GM12878 (cell line): ENCODE measurements around the gene ZSCAN23. TPM values are rescaled to one million over a fixed set of nuclear protein-coding genes. Genes with fewer than 3 reads are reported as not detected.

ENCODE experiments used
- ATAC-seq: fragments of 200-7000 bp; cut with Tn5 transposase; 3 replicates; pipeline ENCODE4 v1.9.1; 2020; ENCODE audit warnings: mild to moderate bottlenecking, moderate library complexity
- BruUV-seq: library from RNA; stranded (reverse); fragments of 400-500 nt; replicated peaks from 2 replicates; lab custom pipeline; 2021; lab: Mats Ljungman, UMichigan
- CTCF ChIA-PET: fragments of 300-600 bp; sonication (Branson Sonifier 250); formaldehyde crosslinking; extraction: SDS; loops from one replicate; lab custom pipeline; 2021; ENCODE audit warnings: inconsistent platforms; lab: Yijun Ruan, JAX
- POLR2A ChIA-PET: fragments of 350-600 bp; formaldehyde crosslinking; extraction: SDS; loops from one replicate; lab custom pipeline; 2021; ENCODE audit warnings: inconsistent platforms; lab: Charles Lee
- RAD21 ChIA-PET: fragments of 300-600 bp; sonication (Branson Sonifier 250); formaldehyde crosslinking; loops from one replicate; lab custom pipeline; 2023; ENCODE audit warnings: antibody characterized with exemption; ENCODE audit not compliant: unreplicated experiment; lab: Charles Lee
- SMC1A ChIA-PET: fragments of 300-600 bp; sonication (Branson Sonifier 250); formaldehyde crosslinking; loops from one replicate; lab custom pipeline; 2023; ENCODE audit not compliant: unreplicated experiment, uncharacterized antibody; lab: Charles Lee
- DNase-seq: peaks from one replicate; pipeline ENCODE4 v3.0.0-alpha.2; 2011; ENCODE audit warnings: low read depth, low spot score
- FAIRE-seq: peaks from 3 replicates; lab custom pipeline; 2011; peaks lifted over from hg19 to GRCh38; lab: Jason Lieb, UNC
- H2AFZ ChIP-seq: 2 replicates; pipeline ENCODE4 v1.6.0; 2011; ENCODE audit warnings: low read depth, low read length, control low read depth; ENCODE audit not compliant: control insufficient read depth
- H3K27ac ChIP-seq: 2 replicates; pipeline ENCODE4 v1.5.1; 2011; ENCODE audit warnings: control low read depth; ENCODE audit not compliant: control insufficient read depth, insufficient read depth
- H3K27me3 ChIP-seq, 2 experiments: replicated peaks in 1 of 2; 2 replicates each; pipeline versions ENCODE4 v1.6.0 to v1.6.1; 2011; ENCODE audit warnings: low read length in 1 of 2; ENCODE audit not compliant: control insufficient read depth in 2 of 2, insufficient read depth in 2 of 2
- H3K36me3 ChIP-seq, 2 experiments: 2 replicates each; pipeline ENCODE4 v1.5.1; 2011; ENCODE audit warnings: low read length in 1 of 2; ENCODE audit not compliant: control insufficient read depth in 2 of 2, insufficient read depth in 2 of 2
- H3K4me1 ChIP-seq: 2 replicates; pipeline ENCODE4 v1.6.1; 2011; ENCODE audit warnings: mild to moderate bottlenecking, low read length, moderate library complexity, mixed read lengths; ENCODE audit not compliant: control insufficient read depth, insufficient read depth
- H3K4me2 ChIP-seq: 2 replicates; pipeline ENCODE4 v1.6.0; 2011; ENCODE audit warnings: control low read depth; ENCODE audit not compliant: control insufficient read depth, insufficient read depth
- H3K4me3 ChIP-seq: fragments of 200-600 bp; sonication (generic); 2 replicates; pipeline ENCODE4 v1.5.1; 2016
- H3K79me2 ChIP-seq: 2 replicates; pipeline ENCODE4 v1.6.0; 2011; ENCODE audit warnings: low read length; ENCODE audit not compliant: control insufficient read depth, insufficient read depth
- H3K9ac ChIP-seq: 2 replicates; pipeline ENCODE4 v1.8.0; 2011; ENCODE audit warnings: low read length, control low read depth, mixed read lengths; ENCODE audit not compliant: control insufficient read depth, insufficient read depth
- H3K9me3 ChIP-seq: replicated peaks from 3 replicates; pipeline ENCODE4 v1.5.1; 2011; ENCODE audit warnings: mild to moderate bottlenecking, low read length; ENCODE audit not compliant: control insufficient read depth, insufficient read depth
- H4K20me1 ChIP-seq: 2 replicates; pipeline ENCODE4 v1.6.0; 2011; ENCODE audit not compliant: control insufficient read depth, insufficient read depth
- NFYA ChIP-seq: IDR thresholded peaks from 2 replicates; pipeline ENCODE4 v1.6.1; 2011; ENCODE audit warnings: low read depth, mild to moderate bottlenecking, low read length, improper control_type of control experiment, borderline replicate concordance
- PAX8 ChIP-seq: fragments of 450-650 bp; IDR thresholded peaks from 2 replicates; pipeline ENCODE4 v1.6.1; 2017; ENCODE audit warnings: mild to moderate bottlenecking, moderate library complexity
- WGBS: methylation state at CpG from one replicate; pipeline ENCODE4 v1.1.6; 2016; ENCODE audit warnings: low lambda C conversion rate; ENCODE audit not compliant: insufficient replicate concordance, insufficient coverage; ENCODE audit errors: missing lambda C conversion rate; 5-methylcytosine and 5-hydroxymethylcytosine counted together
- in situ Hi-C: fragments of 300-500 bp; cut with MboI; formaldehyde crosslinking; loops from 9 replicates; pipeline ENCODE4 v1.14.3; 2018; ENCODE audit warnings: mixed read lengths
- intact Hi-C: fragments of 100-400 bp; cut with micrococcal nuclease; formaldehyde crosslinking; loops from one replicate; pipeline ENCODE4 v1.14.2; 2022; ENCODE audit not compliant: unreplicated experiment
- polyA plus RNA-seq, 11 experiments: library from polyadenylated mRNA; depleted of rRNA in 4 of 11; unstranded in 6 of 11; stranded (reverse) in 5 of 11; fragments of >200 nt; fragmentation: Nextera tagmentation in 4 of 11; fragmentation: Illumina TruSeq in 1 of 11; extraction: Ambion mirVana in 4 of 11; extraction: Trizol in 1 of 11; gene quantifications; 1 replicate in 1 of 11; 2 replicates in 10 of 11; pipeline versions ENCODE4 v1.2.1 to v1.2.3, GENCODE V29; 2011 to 2016; ENCODE audit warnings: inconsistent platforms in 2 of 11, missing spikeins in 2 of 11, low read depth in 1 of 11
- total RNA-seq, 4 experiments: library from RNA; depleted of rRNA in 3 of 4; stranded (reverse); fragments of >200 nt in 3 of 4; fragmentation: Illumina TruSeq in 1 of 4; extraction: Trizol in 1 of 4; gene quantifications; 2 replicates each; pipeline versions ENCODE4 v1.2.1 to v1.2.3, GENCODE V29; 2013 to 2021
- TF ChIP-seq, protein P1 (sequence below): fragments of 150-350 bp; IDR thresholded peaks from 2 replicates; pipeline ENCODE4 v1.6.1; 2014; ENCODE audit warnings: mild to moderate bottlenecking, low read depth, low read length
- TF ChIP-seq, protein P2 (sequence below): fragments of 450-650 bp; IDR thresholded peaks from 2 replicates; pipeline ENCODE4 v1.6.1; 2017; ENCODE audit warnings: mild to moderate bottlenecking
- TF ChIP-seq, protein P3 (sequence below): fragments of 450-650 bp; IDR thresholded peaks from 2 replicates; pipeline ENCODE4 v1.6.1; 2017; ENCODE audit warnings: mild to moderate bottlenecking, low read depth, inconsistent platforms; ENCODE audit not compliant: poor library complexity, severe bottlenecking

ZSCAN23 gene
- total and polyA plus RNA-seq, 10 of the 15 experiments (the other 5 are each of a cell fraction or from before 2014, with no cell fraction given) = 0.04 to 2.3 (median 0.84) TPM

DNA sequence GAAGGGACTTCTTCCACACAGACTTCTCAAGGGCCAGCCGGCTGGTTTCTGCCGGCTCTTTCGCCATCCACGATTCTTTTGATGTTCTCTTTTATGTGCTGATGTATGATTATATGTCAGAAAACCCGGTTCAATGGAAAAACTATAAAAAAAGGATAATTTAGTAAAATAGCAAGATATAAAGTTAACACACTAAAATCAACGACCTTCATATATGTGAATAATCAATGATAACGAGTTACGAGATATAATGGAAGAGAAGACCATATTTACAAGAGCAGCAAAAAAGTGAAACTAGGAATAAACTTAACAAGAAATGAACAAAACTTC lies 43.2 kb downstream of the ZSCAN23 start:
- Histone ChIP-seq H3K9me3 (no peaks in the 10 kb centered on the region), H3K36me3 (peaks cover 0 to 3% of the 10 kb centered on the region in 2 experiments; a peak in 1 of 4 replicates), H3K27ac (peak overlapping the region; percentile 97), H2AFZ (peak overlapping the region; percentile 99), H3K79me2 (peaks cover 48% of the 10 kb centered on the region), H4K20me1 (no peaks in the 10 kb centered on the region), H3K27me3 (no peaks in the 10 kb centered on the region), H3K9ac (peak overlapping the region; percentile 98), H3K4me3 (peak overlapping the region; percentile 80), H3K4me1 (peaks cover 4% of the 10 kb centered on the region), H3K4me2 (peak overlapping the region; percentile 86)
- no peak for FAIRE-seq
- POLR2A ChIA-PET = interaction anchor here (1.5 kb wide), 1 partner anchor 17 kb away, joined by 7 read pairs; no protein-coding TSS in a partner anchor
- in situ Hi-C loops = no loop called here
- SMC1A ChIA-PET = interaction anchor here (0.9 kb wide), 1 partner anchor 18 kb away, joined by 3 read pairs; no protein-coding TSS in a partner anchor
- no peak for DNase-seq
- CTCF ChIA-PET = no interaction called here
- RAD21 ChIA-PET = no interaction called here
- TSS peak; percentile 98 for BruUV-seq
- TF ChIP-seq NFYA (no peak), PAX8 (0 out of 2 replicates have a peak, but pooled peaks have one; percentile 17)
- TF ChIP-seq, protein P1, sequence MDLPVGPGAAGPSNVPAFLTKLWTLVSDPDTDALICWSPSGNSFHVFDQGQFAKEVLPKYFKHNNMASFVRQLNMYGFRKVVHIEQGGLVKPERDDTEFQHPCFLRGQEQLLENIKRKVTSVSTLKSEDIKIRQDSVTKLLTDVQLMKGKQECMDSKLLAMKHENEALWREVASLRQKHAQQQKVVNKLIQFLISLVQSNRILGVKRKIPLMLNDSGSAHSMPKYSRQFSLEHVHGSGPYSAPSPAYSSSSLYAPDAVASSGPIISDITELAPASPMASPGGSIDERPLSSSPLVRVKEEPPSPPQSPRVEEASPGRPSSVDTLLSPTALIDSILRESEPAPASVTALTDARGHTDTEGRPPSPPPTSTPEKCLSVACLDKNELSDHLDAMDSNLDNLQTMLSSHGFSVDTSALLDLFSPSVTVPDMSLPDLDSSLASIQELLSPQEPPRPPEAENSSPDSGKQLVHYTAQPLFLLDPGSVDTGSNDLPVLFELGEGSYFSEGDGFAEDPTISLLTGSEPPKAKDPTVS = no peak
- TF ChIP-seq, protein P2, sequence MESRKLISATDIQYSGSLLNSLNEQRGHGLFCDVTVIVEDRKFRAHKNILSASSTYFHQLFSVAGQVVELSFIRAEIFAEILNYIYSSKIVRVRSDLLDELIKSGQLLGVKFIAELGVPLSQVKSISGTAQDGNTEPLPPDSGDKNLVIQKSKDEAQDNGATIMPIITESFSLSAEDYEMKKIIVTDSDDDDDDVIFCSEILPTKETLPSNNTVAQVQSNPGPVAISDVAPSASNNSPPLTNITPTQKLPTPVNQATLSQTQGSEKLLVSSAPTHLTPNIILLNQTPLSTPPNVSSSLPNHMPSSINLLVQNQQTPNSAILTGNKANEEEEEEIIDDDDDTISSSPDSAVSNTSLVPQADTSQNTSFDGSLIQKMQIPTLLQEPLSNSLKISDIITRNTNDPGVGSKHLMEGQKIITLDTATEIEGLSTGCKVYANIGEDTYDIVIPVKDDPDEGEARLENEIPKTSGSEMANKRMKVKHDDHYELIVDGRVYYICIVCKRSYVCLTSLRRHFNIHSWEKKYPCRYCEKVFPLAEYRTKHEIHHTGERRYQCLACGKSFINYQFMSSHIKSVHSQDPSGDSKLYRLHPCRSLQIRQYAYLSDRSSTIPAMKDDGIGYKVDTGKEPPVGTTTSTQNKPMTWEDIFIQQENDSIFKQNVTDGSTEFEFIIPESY = no peak
- TF ChIP-seq, protein P3, sequence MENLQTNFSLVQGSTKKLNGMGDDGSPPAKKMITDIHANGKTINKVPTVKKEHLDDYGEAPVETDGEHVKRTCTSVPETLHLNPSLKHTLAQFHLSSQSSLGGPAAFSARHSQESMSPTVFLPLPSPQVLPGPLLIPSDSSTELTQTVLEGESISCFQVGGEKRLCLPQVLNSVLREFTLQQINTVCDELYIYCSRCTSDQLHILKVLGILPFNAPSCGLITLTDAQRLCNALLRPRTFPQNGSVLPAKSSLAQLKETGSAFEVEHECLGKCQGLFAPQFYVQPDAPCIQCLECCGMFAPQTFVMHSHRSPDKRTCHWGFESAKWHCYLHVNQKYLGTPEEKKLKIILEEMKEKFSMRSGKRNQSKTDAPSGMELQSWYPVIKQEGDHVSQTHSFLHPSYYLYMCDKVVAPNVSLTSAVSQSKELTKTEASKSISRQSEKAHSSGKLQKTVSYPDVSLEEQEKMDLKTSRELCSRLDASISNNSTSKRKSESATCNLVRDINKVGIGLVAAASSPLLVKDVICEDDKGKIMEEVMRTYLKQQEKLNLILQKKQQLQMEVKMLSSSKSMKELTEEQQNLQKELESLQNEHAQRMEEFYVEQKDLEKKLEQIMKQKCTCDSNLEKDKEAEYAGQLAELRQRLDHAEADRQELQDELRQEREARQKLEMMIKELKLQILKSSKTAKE = peak; percentile 1
- ATAC-seq = no peak
- intact Hi-C loops = no loop called here
- WGBS = 12% methylated on average over 8 of the region's 8 CpGs
